ENCODE measurements around the gene SSBP3. TPM values are rescaled to one million over a fixed set of nuclear protein-coding genes. Genes with fewer than 3 reads are reported as not detected.

SSBP3 gene
- 12.3 and 19.9 TPM in 2 replicates for total RNA-seq

DNA sequence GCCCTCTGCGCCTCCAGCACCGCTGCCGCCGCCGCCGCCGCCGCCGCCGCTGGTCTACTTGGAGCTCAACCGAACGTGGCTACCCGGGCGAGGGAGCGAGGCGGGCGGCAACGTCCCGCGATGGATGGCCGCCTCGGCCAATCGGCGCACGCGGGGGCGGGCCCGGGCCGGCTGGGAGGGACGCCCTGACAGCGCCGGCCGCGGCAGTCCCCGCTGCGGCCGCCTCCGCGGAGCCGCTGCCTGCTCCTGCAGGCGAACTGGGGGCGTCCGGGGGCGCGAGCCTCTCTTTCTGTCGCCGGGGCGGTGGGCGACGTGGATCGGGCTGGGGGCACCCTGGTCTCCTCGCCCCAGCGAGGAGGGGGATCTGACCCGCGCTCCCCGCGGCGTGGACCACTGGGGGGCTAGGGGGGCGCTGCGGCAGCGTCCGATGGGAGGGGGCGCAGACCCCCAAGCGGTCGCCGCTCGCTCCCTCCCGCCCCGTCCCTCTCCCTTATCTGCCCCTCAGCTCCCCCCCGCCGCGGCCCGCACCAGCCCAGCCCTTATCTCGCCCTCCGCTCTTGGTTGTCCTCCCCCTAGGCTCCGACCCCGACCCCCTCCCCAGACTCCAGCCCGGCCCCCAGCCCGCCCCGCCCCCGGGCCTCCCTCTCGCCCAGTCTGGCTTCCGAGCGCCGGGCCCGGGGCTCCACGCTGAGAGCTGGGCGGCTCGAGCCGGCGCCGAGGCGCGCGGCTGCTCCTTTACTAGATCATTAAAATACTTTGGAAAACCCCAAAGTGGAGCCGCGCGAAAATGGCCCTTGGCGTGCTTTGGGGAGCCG is at the start of gene SSBP3:
TSS of gene SSBP3 (minus strand) at position 56 of the 815 bp plus-strand sequence.

GRCh38 chr1:54199765-54200518 is 206.3 kb downstream of the SSBP3 start, which contains the start of the genes CYB5RL and MRPL37:
Gene CYB5RL (minus strand): TSS chr1:54200030. CDS start chr1:54195616, 4,414 bp downstream.
Gene MRPL37 (plus strand): TSS chr1:54200167. CDS start chr1:54200244, 77 bp downstream.

Other genes starting within 250 kb of the SSBP3 start
- gene CYB5RL, start 206.4 kb downstream of the SSBP3 start, total RNA-seq, result 0.54 and 3.9 TPM in 2 replicates
- gene MRPL37, start 206.2 kb downstream of the SSBP3 start, total RNA-seq, result 71.5 and 84.4 TPM in 2 replicates
- 0.32 and 1.1 TPM in 2 replicates for gene ACOT11, start 141.8 kb upstream of the SSBP3 start, total RNA-seq
- gene FAM151A, start 217.1 kb upstream of the SSBP3 start, total RNA-seq, result not detected in 2 replicates
- 0.54 TPM in 1 of 2 replicates, not detected in the other for gene MROH7, start 235.4 kb upstream of the SSBP3 start, total RNA-seq

All from cardiac atrium fibroblast (primary cell).